Spinal cord (tissue), 10 donors: Measurements from ENCODE around the gene WDR33. TPM values are rescaled to one million over a fixed set of nuclear protein-coding genes. Genes with fewer than 3 reads are reported as not detected.
A peak's percentile ranks its signal among the peaks of the same experiment; 100 is the strongest.

ENCODE experiments used
- DNase-seq, 6 donors: peaks; one replicate each; pipeline versions ENCODE4 v3.0.0 to v3.0.0-alpha.2; 2013 to 2015; ENCODE audit warnings: low spot score in 6 of 6, low read depth in 4 of 6
- H3K27ac ChIP-seq: one replicate; pipeline ENCODE4 v1.5.1; 2013; ENCODE audit warnings: low read depth, low read length, control low read depth
- H3K27me3 ChIP-seq: one replicate; pipeline ENCODE4 v1.6.1; 2013; ENCODE audit warnings: low read length; ENCODE audit not compliant: control insufficient read depth, insufficient read depth
- H3K36me3 ChIP-seq: one replicate; pipeline ENCODE4 v1.6.1; 2013; ENCODE audit warnings: low read length; ENCODE audit not compliant: control insufficient read depth, insufficient read depth
- H3K4me1 ChIP-seq: one replicate; pipeline ENCODE4 v1.6.1; 2013; ENCODE audit warnings: low read length; ENCODE audit not compliant: control insufficient read depth, insufficient read depth
- H3K4me3 ChIP-seq: one replicate; pipeline ENCODE4 v1.5.1; 2013; ENCODE audit warnings: low read depth, low read length, control low read depth
- H3K9me3 ChIP-seq: one replicate; pipeline ENCODE4 v1.6.1; 2013; ENCODE audit warnings: low read length; ENCODE audit not compliant: control insufficient read depth, insufficient read depth
- WGBS: methylation state at CpG from one replicate; pipeline ENCODE4 v1.1.5; 2013; ENCODE audit warnings: missing lambda C conversion rate; ENCODE audit not compliant: insufficient coverage; 5-methylcytosine and 5-hydroxymethylcytosine counted together
- polyA plus RNA-seq, 2 donors: library from polyadenylated mRNA; unstranded; fragments of 120-200 nt; gene quantifications; one replicate each; pipeline ENCODE4 v1.2.1, GENCODE V29; 2013; ENCODE audit not compliant: insufficient read length in 2 of 2
- total RNA-seq, 2 donors: library from RNA; depleted of rRNA in 1 of 2; stranded (reverse); fragments of 120-200 nt in 1 of 2; fragments of >200 nt in 1 of 2; gene quantifications; one replicate each; pipeline versions ENCODE4 v1.2.3 to v1.2.4, GENCODE V29; 2013 to 2014
- donor health status: healthy.

WDR33 gene
- total and polyA plus RNA-seq, 4 donors: 37.4 to 59.1 (median 42.5) TPM

- Histone ChIP-seq H3K27me3 (no peaks in the 10 kb centered on the region), H3K9me3 (peaks cover 2% of the 10 kb centered on the region), H3K4me3 (no peak overlapping the region), H3K27ac (no peak overlapping the region), H3K4me1 (peaks cover 4% of the 10 kb centered on the region), H3K36me3 (no peaks in the 10 kb centered on the region)
- no peak for DNase-seq
- WGBS: no CpG with 5 or more reads among the region's 1 CpG
These were observed 122.6 kb downstream of the WDR33 start for GRCh38 chr2:127688405-127688804.

GRCh38 chr2:127685410-127686080 lies 125.4 kb downstream of the WDR33 start:
- H3K4me3 ChIP-seq: no peak overlapping the region
- no peak for DNase-seq
- H3K4me1 ChIP-seq: peaks cover 15% of the 10 kb centered on the region
- 82% methylated on average over 6 of the region's 8 CpGs for WGBS
- H3K27me3 ChIP-seq: peaks cover 5% of the 10 kb centered on the region
- peaks cover 2% of the 10 kb centered on the region for H3K36me3 ChIP-seq
- peaks cover 2% of the 10 kb centered on the region for H3K9me3 ChIP-seq
- H3K27ac ChIP-seq: no peak overlapping the region

GRCh38 chr2:127683757-127684156 lies 127.2 kb downstream of the WDR33 start:
- Histone ChIP-seq H3K27me3 (peaks cover 5% of the 10 kb centered on the region), H3K36me3 (peaks cover 2% of the 10 kb centered on the region), H3K9me3 (no peaks in the 10 kb centered on the region), H3K4me3 (no peak overlapping the region), H3K4me1 (peaks cover 16% of the 10 kb centered on the region), H3K27ac (no peak overlapping the region)
- WGBS: 73% methylated on average over 6 of the region's 15 CpGs
- no peak for DNase-seq

GRCh38 chr2:127683056-127683455 lies 127.9 kb downstream of the WDR33 start:
- no peak overlapping the region for H3K4me3 ChIP-seq
- peaks cover 5% of the 10 kb centered on the region for H3K27me3 ChIP-seq
- H3K27ac ChIP-seq: no peak overlapping the region
- peaks cover 2% of the 10 kb centered on the region for H3K36me3 ChIP-seq
- no peaks in the 10 kb centered on the region for H3K9me3 ChIP-seq
- peaks cover 16% of the 10 kb centered on the region for H3K4me1 ChIP-seq
- DNase-seq: no peak

- H3K9me3 ChIP-seq: no peaks in the 10 kb centered on the region
- peaks cover 5% of the 10 kb centered on the region for H3K27me3 ChIP-seq
- DNase-seq: no peak
- 89% methylated on average over 4 of the region's 6 CpGs for WGBS
- no peak overlapping the region for H3K27ac ChIP-seq
- H3K4me1 ChIP-seq: peaks cover 16% of the 10 kb centered on the region
- H3K36me3 ChIP-seq: peaks cover 2% of the 10 kb centered on the region
- no peak overlapping the region for H3K4me3 ChIP-seq
These were observed 128.8 kb downstream of the WDR33 start for GRCh38 chr2:127681976-127682857.

- Histone ChIP-seq H3K9me3 (no peaks in the 10 kb centered on the region), H3K4me3 (peak overlapping the region; percentile 20), H3K36me3 (peaks cover 2% of the 10 kb centered on the region), H3K27ac (peak overlapping the region; percentile 6), H3K4me1 (peaks cover 18% of the 10 kb centered on the region), H3K27me3 (peaks cover 5% of the 10 kb centered on the region)
- WGBS: 12% methylated on average over 25 of the region's 25 CpGs
- DNase-seq: peak in 2 of 6 donors; percentile 47 to 59
These were observed 129.6 kb downstream of the WDR33 start for GRCh38 chr2:127681288-127681804.

- Histone ChIP-seq H3K27ac (peak overlapping the region; percentile 6), H3K4me3 (peak overlapping the region; percentile 20)
- 93% methylated on average over 19 of the region's 19 CpGs for WGBS
These were observed 130.2 kb downstream of the WDR33 start for GRCh38 chr2:127680706-127681287.

GRCh38 chr2:127679680-127680361 lies 131.2 kb downstream of the WDR33 start:
- no peak for DNase-seq
- Histone ChIP-seq H3K9me3 (no peaks in the 10 kb centered on the region), H3K36me3 (peaks cover 2% of the 10 kb centered on the region), H3K4me1 (peaks cover 30% of the 10 kb centered on the region), H3K27ac (no peak overlapping the region), H3K27me3 (peaks cover 7% of the 10 kb centered on the region), H3K4me3 (no peak overlapping the region)
- WGBS: 91% methylated on average over 11 of the region's 15 CpGs

More at GRCh38 chr2:127680706-127681287, 130.2 kb downstream of the WDR33 start:
- Histone ChIP-seq H3K36me3 (peaks cover 2% of the 10 kb centered on the region), H3K9me3 (no peaks in the 10 kb centered on the region), H3K4me1 (peaks cover 23% of the 10 kb centered on the region), H3K27me3 (peaks cover 5% of the 10 kb centered on the region)
- no peak for DNase-seq

GRCh38 chr2:127678991-127679390 lies 132.0 kb downstream of the WDR33 start:
- 94% methylated on average over 6 of the region's 6 CpGs for WGBS
- Histone ChIP-seq H3K36me3 (peaks cover 2% of the 10 kb centered on the region), H3K9me3 (no peaks in the 10 kb centered on the region), H3K27me3 (peaks cover 10% of the 10 kb centered on the region), H3K4me3 (no peak overlapping the region), H3K27ac (no peak overlapping the region), H3K4me1 (peaks cover 35% of the 10 kb centered on the region)
- DNase-seq: no peak
